Mesothelial cell of epicardium (in vitro differentiated cells): ENCODE data around the gene TBC1D10B. TPM values are rescaled to one million over a fixed set of nuclear protein-coding genes. Genes with fewer than 3 reads are reported as not detected.

Experiments used
- DNase-seq, 2 experiments: peaks; one replicate each; pipeline ENCODE4 v3.0.0; 2021; ENCODE audit warnings: low spot score in 2 of 2; ENCODE audit not compliant: unreplicated experiment in 2 of 2
- H3K27ac Mint-ChIP-seq: 2 replicates; pipeline ENCODE4 v1.8.0; 2021; ENCODE audit warnings: mixed read lengths
- H3K27me3 Mint-ChIP-seq: 2 replicates; pipeline ENCODE4 v1.8.0; 2021; ENCODE audit warnings: low read depth, mixed read lengths
- H3K36me3 Mint-ChIP-seq: 2 replicates; pipeline ENCODE4 v1.8.0; 2021; ENCODE audit warnings: mixed read lengths
- H3K4me1 Mint-ChIP-seq: 2 replicates; pipeline ENCODE4 v1.8.0; 2021; ENCODE audit warnings: mixed read lengths
- H3K4me3 Mint-ChIP-seq: 2 replicates; pipeline ENCODE4 v1.8.0; 2021; ENCODE audit warnings: mild to moderate bottlenecking, moderate library complexity, mixed read lengths
- H3K9me3 Mint-ChIP-seq: 2 replicates; pipeline ENCODE4 v1.8.0; 2021; ENCODE audit warnings: mixed read lengths
- CTCF ChIP-seq: fragments of 200-600 bp; sonication (generic); IDR thresholded peaks from one replicate; pipeline ENCODE4 v1.5.0; 2021; ENCODE audit warnings: antibody characterized with exemption; ENCODE audit not compliant: unreplicated experiment
- total RNA-seq: library from RNA; stranded (reverse); gene quantifications from 3 replicates; pipeline ENCODE4 v1.2.1, GENCODE V29; 2021

Gene TBC1D10B
- total RNA-seq, 1 donor from 2014 or later = 64.1 TPM

DNA sequence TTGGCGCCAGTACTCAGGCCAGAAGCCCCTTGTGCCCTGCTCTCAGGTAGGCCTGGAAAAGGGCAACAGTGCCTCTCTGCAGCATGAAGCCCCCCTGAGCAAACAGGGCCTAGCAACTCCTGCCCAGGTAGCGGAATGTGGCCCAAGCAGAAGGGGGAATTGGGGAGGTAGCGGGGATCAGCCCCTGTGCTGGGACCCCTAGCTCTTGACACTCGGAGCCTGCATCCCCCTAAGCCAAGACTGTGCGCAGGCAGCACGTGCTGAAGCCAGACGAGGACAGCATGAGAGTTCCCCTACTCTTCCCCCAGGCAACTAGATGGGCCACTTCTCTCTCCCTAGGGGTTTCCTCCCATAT is 14.4 kb downstream of the TBC1D10B start:
- Mint-ChIP-seq H3K4me1 (peaks cover 17% of the 10 kb centered on the region), H3K9me3 (no peaks in the 10 kb centered on the region), H3K27ac (peak overlapping the region; percentile 99), H3K36me3 (peaks cover 9% of the 10 kb centered on the region), H3K4me3 (peak overlapping the region; percentile 93), H3K27me3 (no peaks in the 10 kb centered on the region)
- TF ChIP-seq CTCF = no peak
- DNase-seq = no peak

DNA sequence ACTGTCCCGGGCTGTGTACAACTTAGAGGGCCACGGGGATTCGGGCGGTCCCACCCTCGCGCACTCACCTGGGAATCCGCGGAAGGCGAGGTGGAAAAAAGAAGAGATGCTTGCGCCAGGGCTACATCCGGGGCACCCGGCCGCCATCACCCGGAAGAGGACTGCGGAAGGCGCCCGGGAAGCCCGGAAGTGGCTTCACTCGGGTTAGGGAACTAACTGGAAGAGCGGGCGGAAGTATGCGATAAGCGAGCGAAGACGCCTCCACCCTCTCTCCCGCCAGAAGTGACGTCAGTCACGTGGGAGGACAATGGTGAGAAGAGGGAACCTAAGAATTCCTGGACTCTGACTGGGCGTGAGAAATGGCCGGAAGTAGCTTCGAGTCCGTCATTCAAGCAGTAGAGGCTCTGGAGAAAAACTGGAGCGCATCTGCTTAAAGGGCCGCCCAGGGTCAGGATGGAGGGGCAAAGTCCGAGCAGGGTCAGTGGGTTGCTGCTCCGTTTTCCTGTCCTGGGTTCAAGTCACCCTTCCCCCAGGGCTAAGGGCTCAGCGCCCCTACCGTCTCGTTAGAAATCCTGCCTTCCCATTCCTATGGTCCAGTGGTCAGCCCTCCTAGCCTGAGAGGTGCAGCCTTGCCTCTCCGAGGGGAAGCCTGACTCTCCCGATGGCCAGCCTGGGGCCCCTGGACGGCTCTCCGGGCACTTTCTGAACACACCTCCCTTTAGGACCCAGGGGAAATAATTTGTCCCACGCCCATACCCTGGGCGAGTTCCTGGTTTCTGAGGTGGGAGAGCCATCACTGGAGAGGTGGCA is 14.9 kb downstream of the TBC1D10B start, which contains the start of gene CD2BP2:
CD2BP2 (minus strand) TSS at position 165 of the 810 bp plus-strand sequence. CDS start 627 bp downstream, outside the sequence.
- Mint-ChIP-seq H3K36me3 (peaks cover 12% of the 10 kb centered on the region), H3K9me3 (no peaks in the 10 kb centered on the region), H3K27ac (peak within 1 kb of the TSS; percentile 99), H3K27me3 (no peaks in the 10 kb centered on the region), H3K4me1 (peaks cover 17% of the 10 kb centered on the region), H3K4me3 (peak within 1 kb of the TSS; percentile 93)
- no peak for TF ChIP-seq CTCF
- DNase-seq = peak; percentile 91 to 94

- peak overlapping the region; percentile 93 for H3K4me3 Mint-ChIP-seq
- no peaks in the 10 kb centered on the region for H3K27me3 Mint-ChIP-seq
- H3K36me3 Mint-ChIP-seq = peaks cover 13% of the 10 kb centered on the region
- no peaks in the 10 kb centered on the region for H3K9me3 Mint-ChIP-seq
- peak overlapping the region; percentile 99 for H3K27ac Mint-ChIP-seq
- no peak for DNase-seq
- peaks cover 17% of the 10 kb centered on the region for H3K4me1 Mint-ChIP-seq
- TF ChIP-seq CTCF = no peak
These were observed 15.7 kb downstream of the TBC1D10B start for GRCh38 chr16:30354423-30355143.

DNA sequence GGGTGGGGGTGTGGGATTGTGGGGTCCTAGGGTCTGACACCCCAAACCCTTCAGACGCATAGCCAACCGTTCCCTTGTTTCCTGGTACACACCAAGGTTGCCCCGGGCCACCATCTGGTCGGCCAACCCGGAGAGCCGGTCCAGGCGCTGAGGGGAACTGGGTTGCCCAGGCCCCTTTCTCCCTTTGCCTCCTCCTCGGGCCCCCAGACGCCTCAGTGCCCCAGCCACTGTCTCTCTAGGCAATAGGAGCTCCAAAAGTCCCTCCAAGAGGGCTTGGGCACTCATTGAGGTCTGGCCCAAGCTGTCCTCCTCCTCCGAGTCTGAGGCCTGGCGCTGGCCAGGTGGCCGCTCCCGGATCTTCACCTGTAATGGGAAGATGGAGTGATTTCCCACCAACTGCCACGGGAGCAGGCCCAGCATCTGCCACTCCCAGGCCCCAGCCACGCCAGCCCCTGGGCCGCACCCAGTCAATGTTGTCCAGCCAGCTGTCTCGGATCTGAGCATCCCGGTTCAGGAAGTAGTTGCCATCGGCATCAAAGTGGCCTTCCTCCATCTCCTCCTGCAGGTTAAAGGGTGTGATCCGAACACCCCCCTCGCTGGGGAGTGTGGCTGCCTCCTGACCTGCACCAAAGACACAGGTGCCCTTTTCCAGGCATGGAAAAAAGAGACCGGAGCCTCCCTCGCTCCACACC is 16.7 kb downstream of the TBC1D10B start:
- Mint-ChIP-seq H3K9me3 (no peaks in the 10 kb centered on the region), H3K27me3 (no peaks in the 10 kb centered on the region), H3K27ac (no peak overlapping the region), H3K36me3 (peaks cover 13% of the 10 kb centered on the region), H3K4me3 (peak overlapping the region; percentile 93), H3K4me1 (peaks cover 17% of the 10 kb centered on the region)
- DNase-seq = no peak
- no peak for TF ChIP-seq CTCF

DNA sequence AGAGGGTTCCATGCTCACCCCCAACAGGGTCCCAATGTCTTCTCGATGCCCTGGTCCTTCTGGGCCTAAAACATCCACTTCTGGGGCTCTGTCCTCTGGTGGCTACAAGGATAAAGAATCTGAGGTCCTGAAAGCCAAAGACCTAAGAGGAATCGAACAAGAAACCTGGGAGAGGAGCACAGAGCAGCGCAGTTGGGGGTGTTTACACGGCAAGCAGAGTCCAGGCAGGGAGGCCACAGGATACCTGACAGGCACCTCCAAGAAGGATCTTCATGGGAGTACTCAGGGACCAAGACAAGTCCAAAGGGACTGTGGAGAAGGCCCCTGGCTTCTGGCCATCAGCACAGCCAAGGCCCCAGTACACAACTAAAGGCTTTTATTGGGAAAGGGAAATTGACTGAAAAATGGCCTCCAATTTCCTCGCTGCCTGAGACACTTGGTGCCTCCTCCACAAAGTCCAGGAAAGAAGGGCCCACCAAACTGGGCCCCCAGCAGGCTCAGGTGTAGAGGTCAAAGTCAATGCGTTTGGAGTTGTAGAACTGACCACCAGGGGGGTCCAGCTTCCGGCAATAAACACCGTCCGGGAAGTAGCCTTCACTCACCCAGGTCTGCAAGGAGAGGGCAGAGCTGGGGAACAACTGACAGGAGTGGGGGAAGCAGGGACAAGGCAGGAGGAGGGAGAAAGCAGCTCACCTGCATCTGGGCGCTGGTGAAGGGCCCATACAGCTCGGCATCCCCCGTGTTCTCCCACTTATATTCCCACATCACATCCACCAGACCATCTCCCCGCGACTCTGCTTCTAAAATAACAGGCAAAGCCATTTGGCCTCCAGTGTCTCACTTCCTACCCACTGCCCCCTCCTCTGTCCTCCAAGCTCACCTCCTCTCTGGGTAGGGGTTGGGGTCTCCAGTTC is 17.5 kb downstream of the TBC1D10B start:
- Mint-ChIP-seq H3K4me1 (peaks cover 17% of the 10 kb centered on the region), H3K27ac (no peak overlapping the region), H3K4me3 (peak overlapping the region; percentile 45), H3K9me3 (no peaks in the 10 kb centered on the region), H3K36me3 (peaks cover 13% of the 10 kb centered on the region), H3K27me3 (no peaks in the 10 kb centered on the region)
- no peak for DNase-seq
- TF ChIP-seq CTCF = peak; percentile 43
